Dermis microvascular lymphatic vessel endothelial cell (primary cell): ENCODE results near the gene PLEKHF1. TPM values are rescaled to one million over a fixed set of nuclear protein-coding genes. Genes with fewer than 3 reads are reported as not detected.
"Not testable (repeated sequence)": the region's sequence is repeated elsewhere in the genome, so short reads cannot be mapped to it uniquely, and the experiment has no call there.

Source experiments
- DNase-seq, 2 donors: peaks; one replicate each; pipeline versions ENCODE4 v3.0.0 to v3.0.0-alpha.2; 2010; ENCODE audit warnings: low read depth in 2 of 2
- total RNA-seq: library from RNA; depleted of rRNA; stranded (reverse); fragments of >200 nt; gene quantifications from 2 replicates; pipeline ENCODE4 v1.2.1, GENCODE V29; 2014

PLEKHF1 gene
- total RNA-seq, 1 donor from 2014 or later, result 4.1 TPM

GRCh38 chr19:29663861-29664752, 1.2 kb upstream of the PLEKHF1 start:
- DNase-seq, result no peak

- no peak for DNase-seq
These were observed 477 bp upstream of the PLEKHF1 start for GRCh38 chr19:29664753-29665214.

DNA sequence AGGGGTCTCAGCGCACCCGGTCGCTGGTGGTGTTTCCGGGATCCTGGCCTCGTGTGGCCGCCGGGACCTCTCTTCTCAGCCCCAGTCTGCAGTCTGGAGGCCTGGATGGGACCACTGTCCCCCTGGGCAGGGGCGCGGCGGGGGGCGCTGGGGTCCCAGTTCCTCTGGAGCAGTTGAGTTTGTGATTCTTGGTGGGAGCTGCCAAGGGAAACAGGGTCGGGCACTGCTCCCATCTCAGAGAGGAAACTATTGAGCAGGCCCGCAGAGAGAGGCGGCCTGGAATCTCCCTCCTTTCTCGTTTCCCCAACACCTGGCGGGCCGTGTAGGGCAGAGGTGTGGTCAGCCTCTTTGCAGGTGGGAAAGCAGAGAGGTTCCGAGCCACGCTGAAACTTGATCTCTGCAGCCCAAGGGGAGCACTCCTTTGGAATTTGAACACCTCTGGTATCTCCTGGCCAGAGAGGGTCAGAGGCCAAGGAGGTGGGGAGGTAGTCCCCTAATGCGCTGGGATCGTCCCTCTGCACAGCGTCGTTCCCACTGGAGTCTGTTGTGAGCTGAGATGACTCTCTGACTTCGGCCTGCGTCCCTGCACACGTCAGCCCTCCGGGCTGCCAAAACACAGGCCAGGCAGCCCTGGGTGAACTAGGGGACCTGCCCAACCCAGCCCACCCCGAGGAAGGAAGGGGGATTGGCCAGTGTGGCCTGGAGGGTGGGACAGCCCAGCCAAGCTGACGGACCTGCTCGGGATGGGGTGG, 741 bp downstream of the PLEKHF1 start:
- DNase-seq, result peak in 1 of 2 donors; percentile 39

DNA sequence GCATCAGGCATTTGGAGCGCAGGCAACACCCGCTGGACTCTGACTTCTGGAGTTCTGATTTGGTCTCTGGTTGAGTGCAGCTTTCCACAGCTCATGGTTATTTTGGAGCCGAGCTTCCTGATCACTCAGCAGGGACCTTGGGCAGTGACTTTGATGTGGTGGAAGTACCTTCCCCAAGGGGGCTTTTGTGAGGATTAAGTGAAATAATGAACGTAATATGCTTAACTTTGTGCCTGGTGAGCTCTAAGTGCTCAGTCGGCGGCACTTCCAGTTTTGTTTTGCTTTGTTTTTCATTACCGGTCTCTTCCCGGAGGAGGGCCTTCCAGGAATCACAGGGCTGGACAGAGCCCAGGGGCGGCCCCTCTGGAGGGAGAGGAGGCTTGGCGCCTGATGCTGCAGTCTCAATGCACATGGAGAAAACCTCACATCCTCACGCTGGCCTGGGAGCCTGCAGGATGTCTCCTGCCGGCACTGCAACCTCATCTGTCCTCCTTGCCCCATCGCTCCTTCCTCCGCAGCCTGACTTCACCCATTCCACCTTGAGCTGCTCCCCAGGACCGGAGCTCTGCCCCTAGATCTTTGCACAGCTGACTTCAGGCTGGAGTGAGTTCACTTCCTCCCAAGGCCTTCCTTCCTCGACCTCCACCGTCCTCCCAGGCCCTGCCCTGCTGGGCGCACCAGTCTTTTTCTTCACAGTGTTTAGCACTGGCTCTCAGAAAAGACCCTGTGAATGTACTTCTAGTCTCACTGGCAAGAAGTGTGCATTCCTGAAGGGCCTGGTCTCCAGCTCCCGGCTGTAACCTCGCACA, 1.5 kb downstream of the PLEKHF1 start:
- peak in 1 of 2 donors; percentile 64 for DNase-seq

DNA sequence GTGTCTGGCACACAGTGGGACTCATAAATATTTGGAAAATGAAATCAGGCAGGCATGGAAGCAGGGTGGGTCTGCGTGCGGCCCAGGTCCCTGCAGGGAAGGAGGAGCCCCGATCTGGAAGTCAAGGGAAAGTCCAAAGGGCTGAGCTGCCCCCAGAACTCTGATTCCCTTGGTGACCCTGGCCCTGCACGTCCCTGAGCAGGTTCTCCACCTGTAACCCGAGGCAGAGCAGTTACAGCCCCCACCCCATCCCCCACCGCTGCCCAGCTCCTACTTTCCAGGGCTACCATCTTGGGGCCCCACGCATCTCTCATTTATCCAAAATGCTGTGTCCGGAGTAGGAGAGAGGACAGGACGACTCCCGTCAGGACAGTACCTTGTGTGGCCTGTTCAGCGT, 2.1 kb downstream of the PLEKHF1 start:
- no peak for DNase-seq

DNA sequence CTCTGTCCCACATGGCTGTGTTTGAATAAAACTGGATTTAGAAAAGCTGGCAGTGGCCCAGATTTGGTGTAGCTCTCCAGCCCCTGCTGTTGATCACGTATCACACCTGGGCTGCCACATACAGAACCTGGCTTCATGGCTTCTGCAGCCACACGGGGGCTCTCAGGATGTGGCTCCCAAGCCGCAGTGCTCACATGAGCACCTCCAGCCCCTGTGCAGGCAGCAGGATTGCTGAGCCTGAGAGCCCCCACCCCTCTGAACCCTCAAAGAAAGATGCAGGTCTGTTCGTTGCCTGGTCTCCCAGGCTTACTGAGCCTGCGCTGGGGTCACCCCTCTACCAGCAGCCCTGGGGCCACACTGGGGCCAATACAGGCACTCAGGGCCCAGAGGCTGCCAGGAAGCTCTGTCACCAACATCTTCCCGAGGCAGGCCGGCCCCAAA, 2.7 kb downstream of the PLEKHF1 start:
- DNase-seq, result no peak

- DNase-seq, result no peak
These were observed 3.7 kb downstream of the PLEKHF1 start for GRCh38 chr19:29668746-29669609.

DNA sequence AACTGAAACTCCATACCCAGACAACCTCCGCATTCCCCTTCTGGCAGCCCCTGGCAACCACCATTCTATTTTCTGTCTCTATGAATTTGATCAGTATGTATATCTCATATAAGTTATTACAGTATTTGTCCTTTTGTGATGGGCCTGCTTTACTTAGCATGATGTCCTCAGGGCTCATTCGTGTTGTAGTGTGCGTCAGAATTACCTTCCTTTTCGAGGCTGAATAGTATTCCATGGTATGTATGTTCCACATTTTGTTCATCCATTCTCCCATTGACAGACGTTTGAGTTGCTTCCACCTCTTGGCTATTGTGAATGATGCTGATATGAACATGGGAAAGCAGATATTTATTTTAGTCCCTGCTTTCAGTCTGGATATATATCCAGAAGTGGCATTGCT, 5.0 kb downstream of the PLEKHF1 start:
- no peak for DNase-seq

- not testable (repeated sequence) for DNase-seq
These were observed 5.7 kb downstream of the PLEKHF1 start for GRCh38 chr19:29671026-29671392.

- peak in 1 of 2 donors; percentile 80 for DNase-seq
These were observed 6.3 kb downstream of the PLEKHF1 start for GRCh38 chr19:29671393-29672160.

- no peak for DNase-seq
These were observed 7.2 kb downstream of the PLEKHF1 start for GRCh38 chr19:29672319-29672932.

- DNase-seq, result no peak
These were observed 7.7 kb downstream of the PLEKHF1 start for GRCh38 chr19:29672933-29673336.

DNA sequence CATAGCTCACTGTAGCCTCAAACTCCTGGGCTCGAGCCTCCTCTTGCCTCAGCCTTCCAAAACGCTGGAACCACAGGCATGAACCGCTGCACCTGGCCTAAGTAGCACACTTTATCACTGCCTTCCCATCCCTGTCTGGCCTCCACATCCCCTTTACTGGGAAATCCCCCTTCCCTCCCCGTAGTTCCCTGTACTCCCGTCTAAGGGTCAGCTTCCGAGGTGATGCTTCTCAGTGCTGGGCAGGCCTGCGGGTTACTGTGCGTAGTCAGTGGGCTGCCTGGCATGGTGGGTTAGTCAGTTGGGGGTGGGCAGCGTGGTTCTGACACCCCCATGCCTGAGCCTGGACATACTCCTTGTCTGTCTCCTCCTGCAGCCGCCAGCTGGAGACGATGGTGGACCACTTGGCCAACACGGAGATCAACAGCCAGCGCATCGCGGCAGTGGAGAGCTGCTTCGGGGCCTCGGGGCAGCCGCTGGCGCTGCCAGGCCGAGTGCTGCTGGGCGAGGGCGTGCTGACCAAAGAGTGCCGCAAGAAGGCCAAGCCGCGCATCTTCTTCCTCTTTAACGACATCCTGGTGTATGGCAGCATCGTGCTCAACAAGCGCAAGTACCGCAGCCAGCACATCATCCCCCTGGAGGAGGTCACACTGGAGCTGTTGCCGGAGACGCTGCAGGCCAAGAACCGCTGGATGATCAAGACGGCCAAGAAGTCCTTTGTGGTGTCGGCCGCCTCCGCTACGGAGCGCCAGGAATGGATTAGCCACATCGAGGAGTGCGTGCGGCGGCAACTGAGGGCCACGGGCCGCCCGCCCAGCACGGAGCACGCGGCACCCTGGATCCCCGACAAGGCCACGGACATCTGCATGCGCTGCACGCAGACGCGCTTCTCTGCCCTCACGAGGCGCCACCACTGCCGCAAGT, 8.4 kb downstream of the PLEKHF1 start:
- no peak for DNase-seq

DNA sequence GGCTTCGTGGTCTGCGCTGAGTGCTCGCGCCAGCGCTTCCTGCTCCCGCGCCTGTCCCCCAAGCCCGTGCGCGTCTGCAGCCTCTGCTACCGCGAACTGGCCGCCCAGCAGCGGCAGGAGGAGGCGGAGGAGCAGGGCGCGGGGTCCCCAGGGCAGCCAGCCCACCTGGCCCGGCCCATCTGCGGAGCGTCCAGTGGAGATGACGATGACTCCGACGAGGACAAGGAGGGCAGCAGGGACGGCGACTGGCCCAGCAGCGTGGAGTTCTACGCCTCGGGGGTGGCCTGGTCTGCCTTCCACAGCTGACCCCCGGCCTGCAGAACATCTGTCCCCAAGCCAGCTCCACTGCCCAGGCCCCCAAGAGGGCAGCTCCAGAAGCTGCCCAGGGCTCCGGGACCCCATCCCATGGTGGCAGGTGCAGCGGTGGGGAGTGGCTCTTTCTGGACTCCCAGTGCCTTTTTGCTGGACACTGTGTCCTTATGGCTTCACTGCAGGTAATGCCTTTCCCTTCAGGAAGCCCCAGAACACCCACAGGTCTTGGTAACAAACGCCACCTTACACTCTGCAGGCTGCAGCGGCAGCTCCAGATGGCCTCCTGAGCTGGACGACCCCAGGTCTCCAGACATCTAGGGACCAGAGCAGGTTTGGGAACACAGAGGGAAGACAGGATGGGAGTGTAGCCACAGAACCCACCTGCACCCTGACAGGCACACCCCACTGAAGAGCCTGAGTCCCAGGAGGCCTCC, 9.3 kb downstream of the PLEKHF1 start:
- no peak for DNase-seq

GRCh38 chr19:29675120-29675649, 9.9 kb downstream of the PLEKHF1 start:
- no peak for DNase-seq

GRCh38 chr19:29675650-29676186, 10.5 kb downstream of the PLEKHF1 start:
- DNase-seq, result no peak

DNA sequence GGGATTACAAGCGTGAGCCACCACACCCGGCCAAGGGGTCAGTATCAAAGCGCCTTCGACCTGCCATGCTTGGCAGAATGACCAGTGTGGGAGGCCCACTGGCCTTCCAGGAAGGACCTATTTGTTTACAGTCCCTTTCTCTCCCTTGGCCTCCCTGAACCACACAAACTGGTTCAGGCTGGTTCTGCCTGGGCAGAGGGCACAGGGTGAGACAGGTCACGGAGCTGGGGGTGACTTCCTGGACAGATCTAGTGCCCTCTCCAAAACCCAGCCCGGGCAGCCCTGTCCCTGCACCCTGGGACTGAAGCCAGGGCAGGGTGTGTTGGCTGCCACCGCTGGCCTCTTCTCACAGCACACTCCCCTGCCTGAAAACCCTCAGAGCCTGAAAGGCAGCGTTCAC, 11.3 kb downstream of the PLEKHF1 start:
- DNase-seq, result no peak
